CD4-positive, alpha-beta T cell (primary cell): Measurements from ENCODE around the gene ANP32D. TPM values are rescaled to one million over a fixed set of nuclear protein-coding genes. Genes with fewer than 3 reads are reported as not detected.
"Not testable (repeated sequence)": the region's sequence is repeated elsewhere in the genome, so short reads cannot be mapped to it uniquely, and the experiment has no call there.

Experiments
- ATAC-seq: fragments of 200-7000 bp; cut with Tn5 transposase; one replicate; pipeline ENCODE4 v1.10.0; 2022; ENCODE audit warnings: mild to moderate bottlenecking; ENCODE audit not compliant: poor library complexity
- CTCF ChIA-PET: fragments of 350-600 bp; sonication (Branson Sonifier 250); formaldehyde crosslinking; loops from one replicate; lab custom pipeline; 2021; ENCODE audit warnings: antibody characterized with exemption, inconsistent platforms; lab: Charles Lee
- POLR2A ChIA-PET: fragments of 350-600 bp; sonication (Branson Sonifier 250); formaldehyde crosslinking; loops from one replicate; lab custom pipeline; 2021; ENCODE audit warnings: antibody characterized with exemption, inconsistent platforms; lab: Charles Lee
- DNase-seq, 14 experiments: peaks; one replicate each; pipeline ENCODE4 v3.0.0-alpha.2; 2013 to 2020; ENCODE audit warnings: mixed read lengths in 2 of 14
- H3K27ac ChIP-seq, 2 donors: one replicate each; pipeline versions ENCODE4 v1.5.1 to v1.7.0; 2013; ENCODE audit warnings: low read length in 2 of 2, low read depth in 1 of 2, mild to moderate bottlenecking in 1 of 2
- H3K27me3 ChIP-seq, 2 experiments: 1 replicate in 1 of 2; 2 replicates in 1 of 2; pipeline versions ENCODE4 v1.6.1 to v1.7.0; 2013; ENCODE audit warnings: low read length in 2 of 2, control low read depth in 1 of 2, mild to moderate bottlenecking in 1 of 2, moderate library complexity in 1 of 2; ENCODE audit not compliant: insufficient read depth in 2 of 2, control insufficient read depth in 1 of 2
- H3K36me3 ChIP-seq: one replicate; pipeline ENCODE4 v1.6.1; 2013; ENCODE audit warnings: low read length, control low read depth; ENCODE audit not compliant: insufficient read depth
- H3K4me1 ChIP-seq: one replicate; pipeline ENCODE4 v1.6.1; 2013; ENCODE audit warnings: low read length, control low read depth; ENCODE audit not compliant: insufficient read depth
- H3K4me3 ChIP-seq: one replicate; pipeline ENCODE4 v1.5.1; 2013; ENCODE audit warnings: mild to moderate bottlenecking, low read length, moderate library complexity
- H3K9me3 ChIP-seq, 2 experiments: 1 replicate in 1 of 2; 2 replicates in 1 of 2; pipeline versions ENCODE4 v1.6.1 to v1.7.0; 2013; ENCODE audit warnings: low read length in 2 of 2, mild to moderate bottlenecking in 2 of 2, control low read depth in 1 of 2, moderate library complexity in 1 of 2; ENCODE audit not compliant: control insufficient read depth in 1 of 2, insufficient read depth in 1 of 2
- H3K27ac Mint-ChIP-seq: one replicate; pipeline ENCODE4 v1.8.0; 2020; ENCODE audit warnings: mixed read lengths
- H3K27me3 Mint-ChIP-seq: one replicate; pipeline ENCODE4 v1.8.0; 2021; ENCODE audit warnings: mixed read lengths
- H3K36me3 Mint-ChIP-seq: one replicate; pipeline ENCODE4 v1.8.0; 2021; ENCODE audit warnings: low read depth, mixed read lengths
- H3K4me1 Mint-ChIP-seq: one replicate; pipeline ENCODE4 v1.8.0; 2021; ENCODE audit warnings: low read depth, mixed read lengths
- H3K4me3 Mint-ChIP-seq: one replicate; pipeline ENCODE4 v1.8.0; 2020; ENCODE audit warnings: mild to moderate bottlenecking, mixed read lengths
- H3K9me3 Mint-ChIP-seq: one replicate; pipeline ENCODE4 v1.8.0; 2020; ENCODE audit warnings: mixed read lengths
- CTCF ChIP-seq: fragments of 200-600 bp; IDR thresholded peaks from one replicate; pipeline ENCODE4 v1.8.0; 2022; ENCODE audit warnings: antibody characterized with exemption, mild to moderate bottlenecking
- intact Hi-C, 2 experiments: fragments of 100-400 bp; cut with DNase I in 1 of 2; cut with micrococcal nuclease in 1 of 2; formaldehyde crosslinking; loops; one replicate each; pipeline versions ENCODE4 v1.15.1 to v1.9.0; 2023 to 2025; cut with DNase I, micrococcal nuclease
- total RNA-seq, 174 experiments: library from RNA in 2 of 174; stranded (reverse) in 2 of 174; gene quantifications; one replicate each; pipeline ENCODE4 v1.2.3 and lab custom pipeline; 2021 to 2026

Gene ANP32D
- total RNA-seq, 2 experiments from 2014 or later, result not detected

DNA sequence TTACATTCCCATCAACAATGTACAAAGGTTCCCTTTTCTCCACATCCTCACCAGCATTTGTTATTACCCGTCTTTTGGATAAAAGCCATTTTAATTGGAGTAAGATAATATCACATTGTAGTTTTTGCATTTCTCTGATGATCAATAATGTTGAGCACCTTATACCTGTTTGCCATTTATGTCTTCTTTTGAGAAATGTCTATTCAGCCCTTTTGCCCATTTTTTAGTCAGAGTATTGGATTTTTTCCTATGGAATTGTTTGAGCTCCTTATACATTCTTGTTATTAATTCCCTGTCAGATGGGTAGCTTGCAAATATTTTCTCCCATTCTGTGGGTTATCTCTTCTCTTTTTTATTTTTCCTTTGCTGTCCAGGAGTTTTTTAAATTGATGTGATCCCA is 42.4 kb downstream of the ANP32D start:
- H3K27ac ChIP-seq, result no peak overlapping the region
- ATAC-seq, result no peak
- no peak for TF ChIP-seq CTCF
- Mint-ChIP-seq H3K27ac (no peak overlapping the region), H3K4me1 (no peaks in the 10 kb centered on the region), H3K27me3 (peaks cover 3% of the 10 kb centered on the region), H3K36me3 (no peaks in the 10 kb centered on the region), H3K4me3 (no peak overlapping the region), H3K9me3 (no peaks in the 10 kb centered on the region)
- ChIA-PET POLR2A (no interaction called here), CTCF (no interaction called here)
- H3K36me3 ChIP-seq, result no peaks in the 10 kb centered on the region
- H3K4me3 ChIP-seq, result no peak overlapping the region
- H3K4me1 ChIP-seq, result no peaks in the 10 kb centered on the region
- H3K27me3 ChIP-seq, result no peaks in the 10 kb centered on the region
- DNase-seq, result no peak
- intact Hi-C loops, result no loop called here
- peaks cover 0 to 14% of the 10 kb centered on the region in 2 experiments for H3K9me3 ChIP-seq

DNA sequence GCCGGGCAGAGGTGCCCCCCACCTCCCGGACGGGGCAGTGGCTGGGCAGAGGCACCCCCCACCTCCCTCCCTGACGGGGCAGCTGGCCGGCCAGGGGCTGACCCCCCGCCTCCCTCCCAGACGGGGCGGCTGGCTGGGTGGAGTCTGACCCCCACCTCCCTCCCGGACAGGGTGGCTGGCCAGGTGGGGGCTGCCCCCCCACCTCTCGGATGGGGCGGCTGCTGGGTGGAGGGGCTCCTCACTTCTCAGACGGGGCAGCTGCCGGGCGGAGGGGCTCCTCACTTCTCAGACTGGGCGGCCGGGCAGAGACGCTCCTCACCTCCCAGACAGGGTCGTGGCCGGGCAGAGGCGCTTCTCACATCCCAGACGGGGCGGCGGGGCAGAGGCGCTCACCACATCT is 48.0 kb downstream of the ANP32D start:
- H3K36me3 Mint-ChIP-seq, H3K27ac Mint-ChIP-seq, H3K4me1 Mint-ChIP-seq, POLR2A ChIA-PET, H3K27me3 ChIP-seq, H3K4me3 ChIP-seq, intact Hi-C loops, CTCF ChIA-PET, H3K27me3 Mint-ChIP-seq, H3K4me3 Mint-ChIP-seq, H3K36me3 ChIP-seq, H3K9me3 ChIP-seq, DNase-seq, H3K27ac ChIP-seq, H3K4me1 ChIP-seq, H3K9me3 Mint-ChIP-seq, ATAC-seq: not testable (repeated sequence)

Other genes starting within 250 kb of the ANP32D start
- 10 to 100 TPM; 16.6 to 19.8 TPM for gene ZNF641, start 121.6 kb upstream of the ANP32D start, total RNA-seq
- not detected for gene C12orf54, start 9.9 kb downstream of the ANP32D start, total RNA-seq
- gene OR8S1, start 53.1 kb downstream of the ANP32D start, total RNA-seq, result not detected
- gene LALBA, start 97.5 kb downstream of the ANP32D start, total RNA-seq, result not detected
- 100 to 1,000 TPM; 142 to 144 TPM for gene KANSL2, start 209.7 kb downstream of the ANP32D start, total RNA-seq
- 100 to 1,000 TPM; 150 TPM for gene CCNT1, start 244.1 kb downstream of the ANP32D start, total RNA-seq